Suprapubic skin (tissue), 4 donors: ENCODE measurements around the gene ALCAM.

Experiments used
- CTCF ChIP-seq, 2 donors: fragments of 200-600 bp in 1 of 2; fragments of 450-650 bp in 1 of 2; sonication (generic) in 1 of 2; IDR thresholded peaks; one replicate each; pipeline ENCODE4 v1.5.1; 2016 to 2019; ENCODE audit warnings: antibody characterized with exemption in 2 of 2, mild to moderate bottlenecking in 1 of 2, moderate library complexity in 1 of 2
- POLR2A ChIP-seq, 2 donors: fragments of 450-650 bp; IDR thresholded peaks; one replicate each; pipeline ENCODE4 v1.6.1; 2017; ENCODE audit warnings: antibody characterized with exemption in 2 of 2, mild to moderate bottlenecking in 2 of 2, moderate library complexity in 2 of 2
- POLR2AphosphoS5 ChIP-seq, 3 donors: sonication (generic); formaldehyde crosslinking; IDR thresholded peaks; one replicate each; pipeline ENCODE4 v1.6.1; 2017; ENCODE audit warnings: antibody characterized with exemption in 3 of 3

GRCh38 chr3:105593315-105593714, 226.6 kb downstream of the ALCAM start:
- TF ChIP-seq CTCF (IDR thresholded peaks at IDR 0.05): no peak
- no peak for TF ChIP-seq POLR2AphosphoS5 (IDR thresholded peaks at IDR 0.05)
- no peak for TF ChIP-seq POLR2A (IDR thresholded peaks at IDR 0.05)
